Activated CD8-positive, alpha-beta memory T cell treated with anti-CD3 and anti-CD28 coated beads, Interleukin-2, amount 50 U/mL, for 1 hour (primary cell): Measurements from ENCODE around the gene MYO15A.

Experiments used
- DNase-seq: peaks from one replicate; pipeline ENCODE4 v3.0.0-alpha.2; 2020; ENCODE audit errors: extremely low read depth

Gene MYO15A

DNA sequence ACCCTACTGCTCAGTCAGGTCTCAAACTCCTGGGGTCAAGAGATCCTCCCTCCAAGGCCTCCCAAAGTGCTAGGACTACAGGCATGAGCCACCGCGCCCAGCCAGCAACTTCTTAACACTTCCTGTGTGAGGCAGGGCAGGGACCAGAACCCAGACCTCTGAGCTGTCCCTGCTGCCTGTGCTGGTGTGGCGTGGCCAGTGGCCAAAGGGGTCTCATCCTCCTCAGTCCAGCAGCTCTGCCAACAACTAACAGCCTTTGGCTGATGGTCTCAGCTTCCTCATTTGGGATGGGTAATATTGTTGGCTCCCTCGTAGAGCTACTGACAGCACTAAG is 115.5 kb downstream of the MYO15A start:
- DNase-seq = no peak

DNA sequence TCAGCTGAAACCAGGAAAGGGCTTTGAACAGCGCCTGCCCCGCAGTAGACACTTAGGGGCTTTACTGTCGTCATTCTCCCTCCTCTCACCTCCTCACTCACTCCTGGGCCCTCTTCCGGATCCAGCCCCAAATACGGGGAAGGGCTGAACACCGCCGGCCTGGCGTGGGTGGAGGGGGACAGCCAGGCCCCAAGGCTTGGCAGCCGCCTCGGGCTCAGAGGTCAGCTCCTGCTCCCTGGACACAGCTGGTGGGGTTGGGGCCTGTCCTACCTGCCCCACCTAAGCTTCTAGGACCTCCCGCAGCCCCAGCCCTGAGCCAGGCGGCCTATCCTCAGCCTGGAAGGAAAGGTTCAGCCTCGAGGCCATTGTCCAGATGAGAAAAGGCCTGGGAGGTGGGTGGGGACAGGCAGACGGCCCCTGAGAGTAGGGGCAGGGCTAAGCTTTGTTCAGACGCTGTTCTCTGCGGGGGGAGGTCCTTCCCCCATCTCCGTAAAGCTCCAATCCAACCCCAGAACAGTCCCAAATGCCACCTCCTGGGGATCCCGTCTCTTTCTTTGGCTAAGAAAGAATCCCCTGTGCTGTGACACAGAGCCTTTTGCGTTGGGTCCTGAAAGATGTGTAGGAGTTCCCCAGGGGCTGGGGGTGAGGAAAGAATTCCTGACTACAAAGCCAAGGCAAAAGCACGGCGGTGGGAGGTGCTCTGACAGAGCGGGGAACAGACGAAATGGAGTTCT is 116.0 kb downstream of the MYO15A start:
- no peak for DNase-seq

- peak; percentile 81 for DNase-seq
Observed at GRCh38 chr17:18225121-18225641, 116.6 kb downstream of the MYO15A start, which contains the start of gene LLGL1. TSS of gene LLGL1 (plus strand) at chr17:18225635. CDS start at chr17:18225683, 48 bp downstream.

DNA sequence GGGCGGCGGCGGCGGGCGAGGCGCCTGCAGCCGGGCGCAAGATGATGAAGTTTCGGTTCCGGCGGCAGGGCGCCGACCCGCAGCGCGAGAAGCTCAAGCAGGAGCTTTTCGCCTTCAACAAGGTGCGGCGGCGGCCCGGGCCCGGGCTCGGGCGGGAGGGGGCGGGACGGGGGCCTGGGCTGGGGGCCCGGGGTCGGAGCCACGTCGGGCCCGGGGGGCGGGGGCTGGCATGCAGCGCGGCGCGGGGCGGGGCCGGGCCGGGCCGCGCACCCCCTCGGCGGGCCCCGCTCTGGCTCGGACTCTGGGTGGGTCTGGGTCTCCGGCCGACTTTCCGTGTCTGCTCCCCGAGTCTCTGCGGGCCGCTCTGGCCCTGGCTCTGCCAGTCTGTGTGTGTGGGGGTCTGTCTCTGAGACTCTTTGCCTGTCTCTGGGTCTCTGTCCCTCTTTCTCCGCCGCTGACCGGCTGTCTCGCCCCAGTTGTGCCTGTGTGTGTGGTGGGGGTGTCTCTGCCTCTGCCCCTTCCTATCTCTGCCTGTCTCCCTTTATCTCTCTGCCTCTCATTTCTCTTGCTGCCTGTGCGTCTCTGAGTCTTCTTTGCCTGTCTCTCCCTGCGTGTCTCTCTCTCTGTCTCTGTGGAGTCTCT is 117.2 kb downstream of the MYO15A start:
- DNase-seq = no peak

GRCh38 chr17:18226284-18226945 is 117.9 kb downstream of the MYO15A start:
- DNase-seq = no peak

DNA sequence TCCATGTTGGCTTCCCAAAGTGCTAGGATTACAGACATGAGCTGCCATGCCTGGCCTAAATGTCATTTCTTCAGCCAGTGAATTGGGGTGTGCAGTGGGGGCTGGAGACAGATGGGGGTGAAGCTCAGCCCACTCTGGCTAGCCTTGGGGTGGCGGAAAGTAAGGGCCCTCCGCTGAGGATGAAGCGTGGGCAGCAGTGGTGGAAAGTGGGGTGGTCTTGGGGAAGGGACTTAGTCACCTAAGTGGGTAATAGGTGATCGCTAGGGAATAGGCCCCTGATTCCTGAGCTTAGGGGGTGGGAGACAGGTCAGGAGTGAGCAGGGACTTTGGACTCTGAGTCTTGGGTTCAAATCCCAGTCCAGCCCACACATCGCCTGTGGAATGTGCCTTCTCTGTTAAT is 119.1 kb downstream of the MYO15A start:
- no peak for DNase-seq

GRCh38 chr17:18228176-18228682 is 119.7 kb downstream of the MYO15A start:
- DNase-seq = no peak

- no peak for DNase-seq
Observed at GRCh38 chr17:18229254-18229653, 120.7 kb downstream of the MYO15A start.
